Measurements from ENCODE around the gene SLC5A5.

DNA sequence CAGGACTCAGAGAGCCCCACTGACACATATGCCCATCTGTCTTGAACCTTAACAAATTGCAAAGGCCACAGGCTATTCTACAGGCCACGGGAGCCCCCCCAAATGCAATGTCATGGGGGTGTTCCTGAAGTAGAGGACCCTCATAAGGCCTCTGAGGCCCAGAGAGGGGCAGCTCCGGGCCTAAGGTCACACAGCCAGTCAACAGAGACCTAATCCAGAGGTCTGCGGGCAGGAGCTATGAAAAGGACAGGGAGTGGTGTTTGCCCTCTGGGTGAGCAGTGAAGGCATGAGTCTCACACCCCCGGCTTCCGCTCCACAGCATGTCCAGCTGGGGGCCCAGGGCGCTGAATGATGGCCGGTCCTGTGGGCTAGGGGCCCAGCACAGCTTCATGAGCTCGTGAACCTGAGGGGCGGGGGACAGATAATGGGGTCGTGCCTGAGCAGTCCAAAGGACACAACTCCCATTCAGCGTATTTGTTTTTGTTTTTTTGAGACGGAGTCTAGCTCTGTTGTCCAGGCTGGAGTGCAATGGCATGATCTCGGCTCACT, 45.2 kb upstream of the SLC5A5 start:
- TF ChIP-seq, protein P1, sequence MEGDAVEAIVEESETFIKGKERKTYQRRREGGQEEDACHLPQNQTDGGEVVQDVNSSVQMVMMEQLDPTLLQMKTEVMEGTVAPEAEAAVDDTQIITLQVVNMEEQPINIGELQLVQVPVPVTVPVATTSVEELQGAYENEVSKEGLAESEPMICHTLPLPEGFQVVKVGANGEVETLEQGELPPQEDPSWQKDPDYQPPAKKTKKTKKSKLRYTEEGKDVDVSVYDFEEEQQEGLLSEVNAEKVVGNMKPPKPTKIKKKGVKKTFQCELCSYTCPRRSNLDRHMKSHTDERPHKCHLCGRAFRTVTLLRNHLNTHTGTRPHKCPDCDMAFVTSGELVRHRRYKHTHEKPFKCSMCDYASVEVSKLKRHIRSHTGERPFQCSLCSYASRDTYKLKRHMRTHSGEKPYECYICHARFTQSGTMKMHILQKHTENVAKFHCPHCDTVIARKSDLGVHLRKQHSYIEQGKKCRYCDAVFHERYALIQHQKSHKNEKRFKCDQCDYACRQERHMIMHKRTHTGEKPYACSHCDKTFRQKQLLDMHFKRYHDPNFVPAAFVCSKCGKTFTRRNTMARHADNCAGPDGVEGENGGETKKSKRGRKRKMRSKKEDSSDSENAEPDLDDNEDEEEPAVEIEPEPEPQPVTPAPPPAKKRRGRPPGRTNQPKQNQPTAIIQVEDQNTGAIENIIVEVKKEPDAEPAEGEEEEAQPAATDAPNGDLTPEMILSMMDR (IDR thresholded peaks at IDR 0.05): no peak
- TF ChIP-seq POLR2A (IDR thresholded peaks at IDR 0.05) (no peak), POLR2AphosphoS5 (IDR thresholded peaks at IDR 0.05) (no peak)
